Testis (tissue), 5 donors: ENCODE data around the gene CNNM1. TPM values are rescaled to one million over a fixed set of nuclear protein-coding genes. Genes with fewer than 3 reads are reported as not detected.

Source experiments
- DNase-seq: peaks from one replicate; pipeline ENCODE4 v3.0.0-alpha.2; 2019
- H3K27ac ChIP-seq, 2 donors: fragments of 200-600 bp; sonication (generic); one replicate each; pipeline ENCODE4 v1.5.1; 2019
- H3K27me3 ChIP-seq: fragments of 200-600 bp; sonication (generic); one replicate; pipeline ENCODE4 v1.5.1; 2019
- H3K36me3 ChIP-seq: fragments of 200-600 bp; sonication (generic); one replicate; pipeline ENCODE4 v1.5.1; 2017; ENCODE audit warnings: low read depth; ENCODE audit errors: missing control alignments
- H3K4me1 ChIP-seq: fragments of 200-600 bp; sonication (generic); one replicate; pipeline ENCODE4 v1.5.1; 2019
- H3K4me3 ChIP-seq, 2 donors: fragments of 200-600 bp; sonication (generic); one replicate each; pipeline ENCODE4 v1.5.1; 2017 to 2019
- H3K9me3 ChIP-seq: fragments of 200-600 bp; sonication (generic); one replicate; pipeline ENCODE4 v1.5.1; 2017
- POLR2A ChIP-seq: fragments of 450-650 bp; IDR thresholded peaks from one replicate; pipeline ENCODE4 v1.6.1; 2017; ENCODE audit warnings: antibody characterized with exemption, mild to moderate bottlenecking, moderate library complexity
- WGBS, 2 donors: methylation state at CpG; one replicate each; pipeline ENCODE4 v1.1.5; 2018; 5-methylcytosine and 5-hydroxymethylcytosine counted together
- intact Hi-C: fragments of 100-400 bp; cut with DNase I; formaldehyde crosslinking; loops from one replicate; pipeline ENCODE4 v1.15.1; 2023; ENCODE audit warnings: low total_unique reads
- long read RNA-seq, 2 donors: transcript quantifications; one replicate each; lab custom pipeline, GENCODE V29; 2026
- polyA plus RNA-seq: library from polyadenylated mRNA; stranded (reverse); fragments of 350-450 nt; fragmentation: Illumina TruSeq; extraction: RNeasy Lipid Tissue Mini Kit (QIAGEN cat#74804); gene quantifications from one replicate; pipeline ENCODE4 v1.2.3, GENCODE V29; 2014; ENCODE audit warnings: low read depth, low replicate concordance; ENCODE audit not compliant: insufficient read depth
- total RNA-seq, 2 donors: library from RNA; depleted of rRNA; stranded (reverse); fragments of >200 nt; gene quantifications; one replicate each; pipeline ENCODE4 v1.2.3, GENCODE V29; 2016
- TF ChIP-seq, protein P1 (sequence below), 3 experiments: fragments of 450-650 bp in 2 of 3; fragments of 200-600 bp in 1 of 3; sonication (generic) in 1 of 3; IDR thresholded peaks; one replicate each; pipeline ENCODE4 v1.5.1; 2016 to 2019; ENCODE audit warnings: antibody characterized with exemption in 3 of 3, mild to moderate bottlenecking in 2 of 3, moderate library complexity in 1 of 3

CNNM1 gene
- total RNA-seq (10 to 100 TPM; 51.9 to 53.8 TPM), polyA plus RNA-seq (29.0 TPM)
- long read RNA-seq, donor 1, full-length matches to known transcripts = 1 of 1 reads
- long read RNA-seq, donor 1, partial matches to known transcripts = 0 of 1 reads
- long read RNA-seq, donor 1, other reads (novel, unspliced or antisense) = 0 of 1 reads
- long read RNA-seq, donor 2 = 0 reads

DNA sequence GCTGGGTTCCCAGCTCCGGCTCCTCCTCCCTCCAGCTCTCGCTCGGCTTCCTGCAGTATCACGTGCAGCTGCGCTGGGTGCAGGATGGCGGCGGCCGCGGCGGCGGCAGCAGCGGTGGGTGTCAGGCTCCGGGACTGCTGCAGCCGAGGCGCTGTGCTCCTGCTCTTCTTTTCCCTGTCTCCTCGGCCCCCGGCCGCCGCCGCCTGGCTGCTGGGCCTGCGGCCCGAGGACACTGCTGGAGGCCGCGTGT is at the start of gene CNNM1:
Gene CNNM1 (plus strand): TSS at position 53 of the 250 bp plus-strand sequence. CDS start 32 bp downstream, at position 85.
- H3K27me3 ChIP-seq = no peaks in the 10 kb centered on the region
- H3K4me3 ChIP-seq = peak within 1 kb of the TSS; percentile 61 to 70
- peaks cover 6% of the 10 kb centered on the region for H3K4me1 ChIP-seq
- no peaks in the 10 kb centered on the region for H3K9me3 ChIP-seq
- intact Hi-C loops = no loop called here
- WGBS, 2 donors = no CpG with 5 or more reads among the region's 24 CpGs
- peak within 1 kb of the TSS in 1 of 2 donors; percentile 49 for H3K27ac ChIP-seq
- DNase-seq = peak; percentile 81
- no peak for TF ChIP-seq POLR2A
- TF ChIP-seq, protein P1, sequence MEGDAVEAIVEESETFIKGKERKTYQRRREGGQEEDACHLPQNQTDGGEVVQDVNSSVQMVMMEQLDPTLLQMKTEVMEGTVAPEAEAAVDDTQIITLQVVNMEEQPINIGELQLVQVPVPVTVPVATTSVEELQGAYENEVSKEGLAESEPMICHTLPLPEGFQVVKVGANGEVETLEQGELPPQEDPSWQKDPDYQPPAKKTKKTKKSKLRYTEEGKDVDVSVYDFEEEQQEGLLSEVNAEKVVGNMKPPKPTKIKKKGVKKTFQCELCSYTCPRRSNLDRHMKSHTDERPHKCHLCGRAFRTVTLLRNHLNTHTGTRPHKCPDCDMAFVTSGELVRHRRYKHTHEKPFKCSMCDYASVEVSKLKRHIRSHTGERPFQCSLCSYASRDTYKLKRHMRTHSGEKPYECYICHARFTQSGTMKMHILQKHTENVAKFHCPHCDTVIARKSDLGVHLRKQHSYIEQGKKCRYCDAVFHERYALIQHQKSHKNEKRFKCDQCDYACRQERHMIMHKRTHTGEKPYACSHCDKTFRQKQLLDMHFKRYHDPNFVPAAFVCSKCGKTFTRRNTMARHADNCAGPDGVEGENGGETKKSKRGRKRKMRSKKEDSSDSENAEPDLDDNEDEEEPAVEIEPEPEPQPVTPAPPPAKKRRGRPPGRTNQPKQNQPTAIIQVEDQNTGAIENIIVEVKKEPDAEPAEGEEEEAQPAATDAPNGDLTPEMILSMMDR (IDR thresholded peaks at IDR 0.05) = no peak
- H3K36me3 ChIP-seq = no peaks in the 10 kb centered on the region

DNA sequence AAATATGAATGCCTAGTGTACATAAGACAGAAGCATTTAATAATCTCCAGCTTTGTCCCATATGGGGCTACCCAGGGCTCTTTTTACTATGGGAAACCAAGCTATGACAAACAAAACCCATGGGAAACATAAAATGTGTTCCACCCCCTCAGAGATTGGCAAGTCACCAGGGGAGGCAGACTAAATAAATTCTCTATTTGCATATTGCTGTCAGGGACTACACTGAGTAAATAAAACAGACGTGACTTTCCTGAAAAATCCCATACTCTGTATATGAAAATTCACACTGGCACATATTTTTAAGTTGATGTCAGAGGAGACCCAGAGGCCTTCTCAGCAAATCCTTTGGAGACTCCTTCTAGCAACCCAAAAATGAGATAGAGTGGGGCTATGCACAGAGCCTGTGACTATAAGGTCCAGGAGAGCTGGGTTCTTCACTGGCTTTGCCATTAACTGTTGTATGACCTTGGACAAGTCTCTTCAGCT is 49.5 kb upstream of the CNNM1 start:
- TF ChIP-seq POLR2A = no peak
- TF ChIP-seq, protein P1 (IDR thresholded peaks at IDR 0.05) = no peak
- Histone ChIP-seq H3K27ac (no peak overlapping the region), H3K4me1 (no peaks in the 10 kb centered on the region), H3K9me3 (no peaks in the 10 kb centered on the region), H3K4me3 (no peak overlapping the region), H3K27me3 (no peaks in the 10 kb centered on the region), H3K36me3 (no peaks in the 10 kb centered on the region)
- intact Hi-C loops = no loop called here
- DNase-seq = no peak
- WGBS, 2 donors = 28 to 30% methylated on average over 1 of the region's 1 CpG

DNA sequence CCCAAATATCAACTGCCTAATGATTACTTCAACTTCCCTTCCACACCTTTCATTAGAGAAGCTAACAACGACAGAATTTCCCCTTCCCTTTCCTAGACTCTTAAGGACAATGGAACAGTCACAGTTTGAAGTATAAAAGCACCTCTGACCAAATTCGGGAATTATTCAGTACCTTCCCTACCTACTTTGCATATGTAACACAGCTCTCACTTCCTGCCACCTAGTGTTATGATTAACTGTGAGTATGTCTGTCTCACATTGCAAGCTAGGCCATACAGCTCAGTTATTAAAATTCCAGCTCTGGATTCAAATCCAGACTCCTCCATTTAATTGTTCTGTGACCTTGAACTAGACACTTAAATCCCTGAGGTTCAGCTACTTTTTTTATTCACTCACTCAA is 48.7 kb upstream of the CNNM1 start:
- WGBS, 2 donors = 67 to 78% methylated on average over 2 of the region's 2 CpGs
- intact Hi-C loops = no loop called here

GRCh38 chr10:99285881-99286280 is 43.3 kb upstream of the CNNM1 start:
- DNase-seq = no peak
- H3K4me1 ChIP-seq = no peaks in the 10 kb centered on the region
- 27 to 49% methylated on average over 3 of the region's 3 CpGs for WGBS, 2 donors

More for the DNA sequence above, 48.7 kb upstream of the CNNM1 start:
- Histone ChIP-seq H3K27ac (no peak overlapping the region), H3K9me3 (no peaks in the 10 kb centered on the region), H3K36me3 (no peaks in the 10 kb centered on the region), H3K27me3 (no peaks in the 10 kb centered on the region), H3K4me1 (no peaks in the 10 kb centered on the region), H3K4me3 (no peak overlapping the region)
- no peak for TF ChIP-seq POLR2A
- TF ChIP-seq, protein P1 (IDR thresholded peaks at IDR 0.05) = no peak
- no peak for DNase-seq

GRCh38 chr10:99290306-99290705 is 38.9 kb upstream of the CNNM1 start:
- Histone ChIP-seq H3K36me3 (no peaks in the 10 kb centered on the region), H3K4me1 (no peaks in the 10 kb centered on the region), H3K27ac (no peak overlapping the region), H3K9me3 (no peaks in the 10 kb centered on the region), H3K27me3 (no peaks in the 10 kb centered on the region), H3K4me3 (no peak overlapping the region)
- no peak for DNase-seq
- intact Hi-C loops = no loop called here
- TF ChIP-seq, protein P1 (IDR thresholded peaks at IDR 0.05) = no peak
- TF ChIP-seq POLR2A = no peak
- 83 to 92% methylated on average over 1 of the region's 1 CpG for WGBS, 2 donors

More at GRCh38 chr10:99285881-99286280, 43.3 kb upstream of the CNNM1 start:
- intact Hi-C loops = no loop called here
- Histone ChIP-seq H3K4me3 (no peak overlapping the region), H3K36me3 (no peaks in the 10 kb centered on the region), H3K9me3 (no peaks in the 10 kb centered on the region), H3K27ac (no peak overlapping the region), H3K27me3 (no peaks in the 10 kb centered on the region)
- TF ChIP-seq, protein P1 (IDR thresholded peaks at IDR 0.05) = no peak
